Fibroblast of the aortic adventitia (primary cell): ENCODE measurements around the gene DPF3. TPM values are rescaled to one million over a fixed set of nuclear protein-coding genes. Genes with fewer than 3 reads are reported as not detected.
A peak's percentile ranks its signal among the peaks of the same experiment; 100 is the strongest.

Source experiments
- DNase-seq: peaks from one replicate; pipeline ENCODE4 v3.0.0-alpha.2; 2010; ENCODE audit warnings: low read depth
- H3K4me3 ChIP-seq: 2 replicates; pipeline ENCODE4 v1.5.1; 2011; ENCODE audit warnings: low read depth, mild to moderate bottlenecking, control low read depth, low read length, moderate library complexity
- small RNA-seq: library from RNA; depleted of rRNA; stranded (forward); fragments of <200 nt; gene quantifications from one replicate; pipeline ENCODE3, GENCODE V24; 2012
- total RNA-seq: library from RNA; depleted of rRNA; stranded (reverse); fragments of >200 nt; gene quantifications from 2 replicates; pipeline ENCODE4 v1.2.3, GENCODE V29; 2012; ENCODE audit warnings: low replicate concordance
- TF ChIP-seq, protein P1 (sequence below): IDR thresholded peaks from 2 replicates; pipeline ENCODE4 v1.5.1; 2011; ENCODE audit warnings: mild to moderate bottlenecking, low read length, control low read depth, inconsistent platforms; ENCODE audit not compliant: insufficient read depth

The DPF3 gene
- total RNA-seq, 1 donor, result 16.3 TPM

DNA sequence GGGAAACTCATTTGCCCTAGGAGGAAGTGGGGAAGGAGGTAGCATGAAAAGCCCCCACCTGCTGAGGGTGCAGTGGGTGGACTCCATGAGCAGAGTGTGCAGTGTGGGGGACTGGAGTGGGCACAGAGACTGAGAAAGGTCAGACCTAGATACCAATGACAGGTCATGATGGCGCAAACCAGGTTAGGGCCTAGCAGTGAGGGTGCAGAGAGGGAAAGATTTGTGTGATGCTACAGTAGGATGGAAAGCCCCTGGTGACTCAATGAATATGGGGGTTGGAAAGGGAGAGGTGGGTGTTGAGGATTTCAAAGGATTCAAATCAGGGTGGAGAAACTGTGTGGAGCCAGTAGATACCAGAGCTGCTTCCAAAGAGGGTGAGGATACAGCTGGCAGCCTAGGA lies 319.2 kb downstream of the DPF3 start:
- TF ChIP-seq, protein P1, sequence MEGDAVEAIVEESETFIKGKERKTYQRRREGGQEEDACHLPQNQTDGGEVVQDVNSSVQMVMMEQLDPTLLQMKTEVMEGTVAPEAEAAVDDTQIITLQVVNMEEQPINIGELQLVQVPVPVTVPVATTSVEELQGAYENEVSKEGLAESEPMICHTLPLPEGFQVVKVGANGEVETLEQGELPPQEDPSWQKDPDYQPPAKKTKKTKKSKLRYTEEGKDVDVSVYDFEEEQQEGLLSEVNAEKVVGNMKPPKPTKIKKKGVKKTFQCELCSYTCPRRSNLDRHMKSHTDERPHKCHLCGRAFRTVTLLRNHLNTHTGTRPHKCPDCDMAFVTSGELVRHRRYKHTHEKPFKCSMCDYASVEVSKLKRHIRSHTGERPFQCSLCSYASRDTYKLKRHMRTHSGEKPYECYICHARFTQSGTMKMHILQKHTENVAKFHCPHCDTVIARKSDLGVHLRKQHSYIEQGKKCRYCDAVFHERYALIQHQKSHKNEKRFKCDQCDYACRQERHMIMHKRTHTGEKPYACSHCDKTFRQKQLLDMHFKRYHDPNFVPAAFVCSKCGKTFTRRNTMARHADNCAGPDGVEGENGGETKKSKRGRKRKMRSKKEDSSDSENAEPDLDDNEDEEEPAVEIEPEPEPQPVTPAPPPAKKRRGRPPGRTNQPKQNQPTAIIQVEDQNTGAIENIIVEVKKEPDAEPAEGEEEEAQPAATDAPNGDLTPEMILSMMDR, result no peak
- no peak for DNase-seq
- no peak overlapping the region for H3K4me3 ChIP-seq

DNA sequence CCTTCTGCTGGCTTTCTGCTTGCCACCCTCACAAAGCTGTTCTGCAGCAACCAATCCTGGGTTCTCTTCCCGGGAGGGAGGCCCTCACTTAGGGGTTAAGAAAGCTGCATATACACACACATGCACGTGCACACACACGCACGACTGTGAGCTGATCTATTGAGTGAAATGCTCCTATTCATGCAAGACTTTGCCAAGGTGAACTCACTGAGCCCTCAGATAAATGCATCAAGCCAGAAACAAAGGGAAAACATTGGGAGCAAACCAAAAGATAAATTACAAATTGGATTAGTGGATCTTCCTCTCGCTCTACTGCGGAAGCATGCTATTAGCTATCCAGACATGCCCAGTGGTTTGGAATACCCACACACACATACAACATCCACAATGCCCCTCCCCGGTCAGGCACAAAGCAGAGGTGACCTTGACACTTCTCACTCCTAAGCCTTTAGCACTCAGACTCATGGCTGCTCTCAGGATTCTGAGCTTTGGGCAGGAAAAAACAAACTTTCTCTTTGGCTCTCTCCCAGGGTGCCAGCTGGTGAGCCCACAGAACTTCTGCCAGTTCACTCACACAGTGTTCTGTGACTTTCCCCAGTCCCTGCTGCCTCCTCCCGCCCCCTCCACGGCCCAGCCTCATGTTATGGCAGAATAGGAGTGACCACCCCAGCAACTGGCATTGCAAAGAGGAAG lies 320.0 kb downstream of the DPF3 start:
- TF ChIP-seq, protein P1, result no peak
- peak; percentile 17 for DNase-seq

More for the DNA sequence above, 320.0 kb downstream of the DPF3 start:
- no peak overlapping the region for H3K4me3 ChIP-seq

Small RNA genes within 50 kb of the gene (small RNA-seq; reads per million reads assigned to genes)
- not detected for gene RF00019

Other genes with a start within 250 kb of the DPF3 start
- 20.6 and 21.1 TPM in 2 replicates for gene DCAF4, start 32.4 kb upstream of the DPF3 start, total RNA-seq
- 19.3 and 32.6 TPM in 2 replicates for gene ZFYVE1, start 133.0 kb upstream of the DPF3 start, total RNA-seq
- gene RBM25, start 164.4 kb upstream of the DPF3 start, total RNA-seq, result 54.5 and 92.4 TPM in 2 replicates
- gene PSEN1, start 242.4 kb upstream of the DPF3 start, total RNA-seq, result 36.6 and 55.0 TPM in 2 replicates